Mesothelial cell of epicardium (in vitro differentiated cells): ENCODE data around the gene DDHD1. TPM values are rescaled to one million over a fixed set of nuclear protein-coding genes. Genes with fewer than 3 reads are reported as not detected.

Experiments
- DNase-seq, 2 experiments: peaks; one replicate each; pipeline ENCODE4 v3.0.0; 2021; ENCODE audit warnings: low spot score in 2 of 2; ENCODE audit not compliant: unreplicated experiment in 2 of 2
- H3K27ac Mint-ChIP-seq: 2 replicates; pipeline ENCODE4 v1.8.0; 2021; ENCODE audit warnings: mixed read lengths
- H3K27me3 Mint-ChIP-seq: 2 replicates; pipeline ENCODE4 v1.8.0; 2021; ENCODE audit warnings: low read depth, mixed read lengths
- H3K36me3 Mint-ChIP-seq: 2 replicates; pipeline ENCODE4 v1.8.0; 2021; ENCODE audit warnings: mixed read lengths
- H3K4me1 Mint-ChIP-seq: 2 replicates; pipeline ENCODE4 v1.8.0; 2021; ENCODE audit warnings: mixed read lengths
- H3K4me3 Mint-ChIP-seq: 2 replicates; pipeline ENCODE4 v1.8.0; 2021; ENCODE audit warnings: mild to moderate bottlenecking, moderate library complexity, mixed read lengths
- H3K9me3 Mint-ChIP-seq: 2 replicates; pipeline ENCODE4 v1.8.0; 2021; ENCODE audit warnings: mixed read lengths
- CTCF ChIP-seq: fragments of 200-600 bp; sonication (generic); IDR thresholded peaks from one replicate; pipeline ENCODE4 v1.5.0; 2021; ENCODE audit warnings: antibody characterized with exemption; ENCODE audit not compliant: unreplicated experiment
- total RNA-seq: library from RNA; stranded (reverse); gene quantifications from 3 replicates; pipeline ENCODE4 v1.2.1, GENCODE V29; 2021

DDHD1 gene
- total RNA-seq, 1 donor from 2014 or later: 24.3 TPM

- H3K27me3 Mint-ChIP-seq: peaks cover 1% of the 10 kb centered on the region
- no peaks in the 10 kb centered on the region for H3K9me3 Mint-ChIP-seq
- TF ChIP-seq CTCF: no peak
- H3K27ac Mint-ChIP-seq: no peak overlapping the region
- no peak overlapping the region for H3K4me3 Mint-ChIP-seq
- peaks cover 2% of the 10 kb centered on the region for H3K4me1 Mint-ChIP-seq
- H3K36me3 Mint-ChIP-seq: no peaks in the 10 kb centered on the region
- DNase-seq: no peak
Measured at GRCh38 chr14:53175375-53175774, 22.3 kb upstream of the DDHD1 start.

- TF ChIP-seq CTCF: no peak
- H3K27ac Mint-ChIP-seq: no peak overlapping the region
- H3K36me3 Mint-ChIP-seq: no peaks in the 10 kb centered on the region
- no peaks in the 10 kb centered on the region for H3K9me3 Mint-ChIP-seq
- H3K4me3 Mint-ChIP-seq: no peak overlapping the region
- DNase-seq: no peak
- H3K27me3 Mint-ChIP-seq: no peaks in the 10 kb centered on the region
- peaks cover 2% of the 10 kb centered on the region for H3K4me1 Mint-ChIP-seq
Measured at GRCh38 chr14:53174918-53175317, 21.8 kb upstream of the DDHD1 start.

DNA sequence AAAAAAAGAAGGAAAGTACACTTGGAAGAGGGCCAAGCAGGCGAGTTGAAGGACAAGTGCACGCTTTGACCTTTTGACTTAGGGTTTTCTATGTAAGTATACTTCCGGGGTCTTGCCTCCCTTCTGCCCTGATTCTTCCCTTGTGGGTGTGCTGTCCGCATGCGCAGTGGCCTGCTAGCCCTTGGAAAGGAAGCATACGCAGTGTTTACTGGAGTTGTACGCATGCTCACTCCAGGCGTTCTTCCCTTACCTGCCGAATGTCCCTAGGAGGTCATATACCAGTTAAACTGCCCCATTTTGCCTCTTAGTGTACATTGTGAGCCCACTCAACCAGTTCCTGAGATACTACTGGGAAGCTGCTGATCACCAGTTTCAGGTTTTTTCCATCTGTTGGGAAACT lies 15.7 kb upstream of the DDHD1 start:
- Mint-ChIP-seq H3K4me1 (peaks cover 3% of the 10 kb centered on the region), H3K27me3 (no peaks in the 10 kb centered on the region), H3K36me3 (no peaks in the 10 kb centered on the region), H3K27ac (no peak overlapping the region), H3K4me3 (no peak overlapping the region), H3K9me3 (peaks cover 4% of the 10 kb centered on the region)
- no peak for TF ChIP-seq CTCF
- DNase-seq: no peak

- DNase-seq: no peak
- H3K27ac Mint-ChIP-seq: no peak overlapping the region
- TF ChIP-seq CTCF: no peak
- H3K4me3 Mint-ChIP-seq: no peak overlapping the region
- H3K36me3 Mint-ChIP-seq: no peaks in the 10 kb centered on the region
- H3K27me3 Mint-ChIP-seq: no peaks in the 10 kb centered on the region
- peaks cover 7% of the 10 kb centered on the region for H3K9me3 Mint-ChIP-seq
- H3K4me1 Mint-ChIP-seq: peaks cover 3% of the 10 kb centered on the region
Measured at GRCh38 chr14:53167602-53168328, 14.6 kb upstream of the DDHD1 start.

DNA sequence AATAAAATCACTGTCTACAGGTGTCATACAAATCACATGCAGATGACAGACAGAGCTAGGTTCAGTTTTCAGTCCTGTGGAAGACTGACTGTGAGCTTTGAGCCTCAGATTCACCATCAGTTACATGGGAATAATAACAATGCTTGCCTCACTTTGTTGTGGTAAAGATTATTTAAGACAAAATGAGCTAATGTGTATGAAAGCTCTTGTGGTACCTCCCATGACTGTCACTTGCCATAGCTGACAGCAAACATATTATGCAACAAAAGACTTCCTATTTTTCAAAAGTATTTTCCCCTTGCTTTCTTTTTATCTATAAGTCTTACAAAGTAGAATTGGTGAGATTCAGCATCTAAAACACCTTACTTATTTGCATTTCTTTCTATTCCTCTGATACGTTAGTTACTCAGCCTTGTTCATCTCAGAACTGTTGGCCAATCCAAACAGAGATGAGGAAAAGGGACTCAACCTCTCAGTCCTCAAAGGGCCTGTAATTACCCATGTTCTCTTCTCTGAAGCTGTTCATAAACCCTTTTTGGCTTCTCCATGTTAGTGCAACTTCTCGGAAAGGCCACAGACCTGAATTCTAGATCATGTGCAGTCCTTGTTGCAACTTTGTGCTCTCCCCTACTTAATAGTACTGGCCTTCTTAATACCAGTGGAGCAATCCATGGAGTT lies 8.8 kb upstream of the DDHD1 start:
- Mint-ChIP-seq H3K9me3 (peaks cover 7% of the 10 kb centered on the region), H3K4me1 (peaks cover under 1% of the 10 kb centered on the region), H3K27me3 (no peaks in the 10 kb centered on the region), H3K36me3 (no peaks in the 10 kb centered on the region), H3K27ac (no peak overlapping the region), H3K4me3 (no peak overlapping the region)
- no peak for TF ChIP-seq CTCF
- no peak for DNase-seq
